HG03159 (cell line): ENCODE measurements around the gene PRR29.
A peak's percentile ranks its signal among the peaks of the same experiment; 100 is the strongest.
"Not testable (repeated sequence)": the region's sequence is repeated elsewhere in the genome, so short reads cannot be mapped to it uniquely, and the experiment has no call there.

Source experiments
- ATAC-seq: cut with Tn5 transposase; IDR thresholded peaks from one replicate; pipeline ENCODE4 v1.9.1; 2021; ENCODE audit warnings: mild to moderate bottlenecking, moderate library complexity; ENCODE audit not compliant: unreplicated experiment

Gene PRR29

DNA sequence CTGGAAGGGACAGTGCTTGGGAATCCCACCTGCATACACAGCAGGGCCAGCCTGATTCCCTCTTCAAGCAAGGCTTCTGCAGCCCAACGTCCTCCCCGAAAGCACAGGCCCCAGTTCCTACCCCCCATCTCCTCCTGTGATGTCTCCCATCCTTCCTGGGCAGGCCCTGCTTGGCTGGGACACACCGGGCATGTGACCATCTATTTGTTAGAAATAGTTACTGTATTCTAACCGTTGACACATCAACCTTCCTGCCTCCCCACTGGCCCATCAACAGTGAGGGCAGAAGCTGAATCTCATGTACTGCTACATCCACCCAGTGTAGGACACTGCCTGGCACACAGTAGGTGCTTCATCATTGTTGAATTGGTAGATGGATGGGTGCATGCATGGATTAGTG lies 10.7 kb downstream of the PRR29 start:
- no peak for ATAC-seq

DNA sequence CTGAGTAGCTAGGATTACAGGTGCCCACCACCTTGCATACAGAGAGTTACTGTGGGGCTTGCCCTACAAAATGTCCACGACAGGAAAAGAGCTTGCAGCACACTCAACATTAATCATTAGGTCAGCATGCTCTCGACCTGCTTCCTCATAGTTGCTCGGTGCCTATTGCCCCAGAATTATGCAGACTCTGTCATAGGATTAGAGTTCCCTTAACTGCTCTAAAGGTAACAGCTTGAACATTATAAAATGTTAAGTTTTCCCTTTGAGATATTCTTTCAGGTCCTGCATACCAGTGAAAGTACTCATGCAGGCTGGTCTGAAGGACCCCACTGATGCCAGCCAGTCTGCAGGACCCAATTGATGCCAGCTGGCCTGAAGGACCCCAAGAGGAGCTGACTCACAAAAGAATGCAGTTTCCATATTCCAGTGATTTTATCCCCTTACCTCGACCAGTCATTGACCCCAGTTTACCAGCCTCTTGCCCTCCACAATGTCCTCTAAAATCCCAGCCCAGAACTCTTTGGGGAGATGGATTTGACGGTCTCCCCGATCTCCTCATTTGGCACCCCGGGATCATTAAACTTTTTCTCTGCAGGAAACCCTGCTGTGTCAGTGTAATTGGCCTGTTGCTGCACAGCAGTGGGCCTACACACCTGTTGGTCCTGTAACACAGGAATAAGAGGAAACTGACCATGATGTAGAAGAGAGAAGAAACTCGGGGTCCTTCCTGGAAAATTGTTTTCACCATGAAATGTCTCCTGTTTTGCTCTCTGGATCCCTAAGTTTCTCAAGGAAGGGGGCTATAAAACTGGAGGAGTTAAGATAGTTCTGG lies 11.6 kb downstream of the PRR29 start:
- no peak for ATAC-seq

- ATAC-seq: no peak
These were observed 17.3 kb downstream of the PRR29 start for GRCh38 chr17:64015447-64015846.

- no peak for ATAC-seq
These were observed 18.2 kb downstream of the PRR29 start for GRCh38 chr17:64016231-64016784.

- ATAC-seq: no peak
These were observed 18.8 kb downstream of the PRR29 start for GRCh38 chr17:64016974-64017373.

DNA sequence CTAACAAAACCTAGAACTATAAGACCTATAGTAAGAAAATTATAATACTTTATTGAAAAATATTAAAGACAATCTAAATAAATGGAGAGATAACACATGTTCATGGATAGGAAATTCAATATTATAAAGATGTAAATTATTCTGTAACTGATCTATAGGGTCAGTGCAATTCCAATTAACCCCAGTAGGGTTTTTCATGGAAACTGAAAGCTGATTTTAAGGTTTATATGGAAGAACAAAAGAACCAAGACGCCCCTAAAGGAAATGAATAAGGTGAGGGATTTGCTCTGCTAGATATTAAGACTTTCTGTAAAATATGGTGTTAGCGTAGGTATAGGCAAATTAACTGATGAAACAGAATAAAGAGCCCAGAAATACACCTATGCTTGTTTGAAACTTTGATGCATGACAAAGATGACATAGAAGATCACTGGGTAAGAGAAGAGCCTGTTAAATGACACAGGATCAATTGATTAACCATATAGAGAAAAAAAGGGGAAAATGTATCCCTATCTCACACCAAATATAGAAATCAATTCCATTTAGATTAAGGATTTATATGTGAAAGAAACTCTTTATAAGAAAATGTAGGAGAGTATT lies 19.3 kb downstream of the PRR29 start:
- no peak for ATAC-seq

GRCh38 chr17:64019551-64019961 lies 21.4 kb downstream of the PRR29 start:
- ATAC-seq: not testable (repeated sequence)

- peak; percentile 65 for ATAC-seq
These were observed 22.1 kb downstream of the PRR29 start, which contains the start of gene ICAM2 for GRCh38 chr17:64020056-64020766. TSS of gene ICAM2 (minus strand) at chr17:64020633. CDS start at chr17:64006691, 13,942 bp downstream.

DNA sequence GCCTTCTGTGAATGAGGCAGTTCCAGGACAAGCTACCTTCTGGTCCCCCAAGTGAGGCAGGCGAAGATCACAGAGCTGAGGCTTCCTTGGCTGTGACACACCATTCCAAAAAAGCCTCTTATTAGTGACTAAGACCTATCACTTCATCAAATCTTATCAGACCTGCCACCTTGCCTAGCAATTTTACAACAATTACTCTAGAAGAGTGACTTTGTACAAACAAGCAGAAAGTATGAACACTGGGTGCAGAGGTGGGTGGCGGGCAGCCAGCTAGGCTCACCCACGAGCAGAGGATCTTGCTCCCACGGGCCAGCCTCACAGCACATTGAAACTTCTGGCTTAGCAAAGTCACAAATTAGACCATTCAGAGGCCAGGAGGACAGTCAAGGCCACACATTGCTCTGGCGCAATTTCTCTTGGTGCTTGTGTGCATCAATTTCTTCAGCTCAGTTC lies 24.5 kb downstream of the PRR29 start:
- ATAC-seq: no peak

DNA sequence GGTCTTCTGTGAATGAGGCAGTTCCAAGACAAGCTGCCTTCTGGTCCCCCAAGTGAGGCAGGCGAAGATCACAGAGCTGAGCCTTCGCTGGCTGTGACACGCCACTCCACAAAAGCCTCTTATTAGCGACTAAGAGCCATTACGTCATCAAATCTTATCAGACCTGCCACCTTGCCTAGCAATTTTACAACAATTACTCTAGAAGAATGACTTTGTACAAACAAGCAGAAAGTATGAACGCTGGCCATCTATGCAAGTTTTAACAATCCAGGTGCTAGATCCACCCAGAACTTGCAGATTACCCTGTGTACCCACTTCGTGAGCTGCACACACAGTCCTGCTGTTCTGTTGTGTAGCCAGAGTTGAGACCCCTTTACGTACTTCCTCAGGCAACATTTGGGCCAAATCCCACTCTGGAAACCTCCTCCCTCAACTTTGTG lies 26.1 kb downstream of the PRR29 start:
- ATAC-seq: no peak

DNA sequence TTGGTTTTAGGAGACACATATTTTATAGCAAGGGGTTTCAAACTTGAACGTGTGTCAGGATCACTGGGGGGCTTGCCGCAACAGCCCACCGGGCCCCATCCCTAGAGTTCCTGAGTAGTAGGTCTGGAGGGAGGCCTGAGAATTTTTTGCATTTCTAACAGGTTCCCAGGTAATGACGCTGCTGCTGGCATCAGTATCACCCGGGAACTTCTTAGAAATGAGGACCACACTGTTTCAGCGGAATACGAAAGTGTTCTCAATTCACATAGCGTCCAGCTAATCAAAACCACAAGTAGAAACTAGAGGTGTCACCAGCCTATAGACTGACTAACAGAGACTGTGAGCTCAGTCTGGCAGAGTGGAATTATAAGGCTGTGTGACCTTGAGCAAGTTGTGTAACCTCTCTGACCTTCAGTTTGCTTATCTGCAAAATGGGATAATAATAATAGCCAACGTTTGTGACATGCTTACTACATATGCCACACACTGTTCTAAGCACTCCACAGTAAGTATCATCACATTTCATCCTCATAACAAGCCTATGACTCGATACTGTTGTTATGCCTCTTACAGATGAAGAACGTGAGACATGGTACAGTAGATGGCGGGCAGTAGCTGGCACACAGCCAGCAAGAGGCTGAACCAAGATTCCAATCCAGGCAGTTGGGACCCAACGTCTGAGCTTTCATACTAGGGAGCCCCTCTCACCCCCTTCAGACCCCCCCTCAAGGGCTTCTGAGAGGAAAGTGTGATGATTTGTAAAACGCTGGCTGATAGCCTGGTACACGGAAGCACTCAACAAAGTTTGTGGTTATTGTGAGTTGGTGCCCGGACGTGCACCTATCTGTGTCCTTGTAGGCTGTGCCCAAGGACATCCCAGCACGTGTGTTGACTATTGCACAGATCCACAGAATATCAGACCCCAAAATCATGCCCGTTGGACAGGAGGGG lies 26.9 kb downstream of the PRR29 start:
- no peak for ATAC-seq

- ATAC-seq: peak; percentile 63
These were observed 27.7 kb downstream of the PRR29 start for GRCh38 chr17:64025732-64026294.

GRCh38 chr17:64028874-64029464 lies 30.8 kb downstream of the PRR29 start:
- no peak for ATAC-seq

- no peak for ATAC-seq
These were observed 33.9 kb downstream of the PRR29 start for GRCh38 chr17:64032081-64032480.

DNA sequence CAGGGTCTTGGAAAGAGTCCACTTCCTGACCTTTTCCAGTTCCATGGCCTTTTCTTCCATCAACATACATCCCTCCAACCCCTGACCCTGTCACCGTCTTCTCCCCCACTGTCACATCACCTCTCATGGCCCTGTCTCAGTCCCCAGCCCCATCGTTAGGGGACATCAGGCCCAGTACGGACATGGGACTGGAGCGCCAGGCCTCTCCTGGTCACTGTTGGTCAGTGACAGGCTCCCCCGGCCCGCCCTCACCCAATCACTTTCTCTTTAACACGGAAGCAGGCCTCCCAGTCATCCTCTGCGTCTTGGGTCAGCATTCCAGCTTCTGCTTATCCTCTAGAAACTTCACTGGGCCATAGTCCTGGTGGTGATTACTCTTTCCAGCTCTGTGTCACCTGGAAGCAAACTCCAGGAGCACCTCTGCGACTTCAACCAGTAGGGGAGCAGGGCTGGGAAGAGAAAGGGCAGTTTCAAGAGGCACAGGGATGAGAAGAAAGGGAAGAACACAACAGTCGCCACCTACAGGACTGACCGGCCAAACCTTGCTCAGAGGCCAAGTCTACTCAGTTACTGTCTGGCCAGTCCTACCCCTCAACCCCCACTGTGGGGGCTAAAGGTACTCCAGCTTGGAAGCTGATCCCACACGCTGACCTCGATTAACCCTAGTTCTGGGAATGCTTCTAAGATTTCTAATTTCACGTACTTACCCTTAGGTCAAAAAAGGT lies 38.2 kb downstream of the PRR29 start:
- no peak for ATAC-seq

- no peak for ATAC-seq
These were observed 39.0 kb downstream of the PRR29 start for GRCh38 chr17:64037180-64037579.

DNA sequence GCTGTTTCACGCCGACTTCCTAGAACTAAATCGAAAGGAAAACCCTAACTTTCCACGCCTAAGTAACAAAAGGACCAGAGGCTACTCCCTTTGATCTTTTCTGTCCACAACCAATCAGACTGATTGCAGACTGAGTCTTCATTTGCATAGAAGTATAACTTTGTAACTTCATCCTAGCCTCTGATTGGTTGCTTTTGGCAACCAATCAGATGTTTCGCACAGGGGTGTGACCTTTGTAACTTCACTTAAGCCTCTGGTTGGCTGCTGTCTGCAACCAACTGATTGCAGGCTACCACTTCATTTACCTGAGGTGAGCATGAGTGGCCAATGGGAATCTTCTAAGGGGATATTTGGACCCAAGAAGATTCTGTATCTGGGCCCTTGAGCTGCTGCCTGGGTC lies 39.7 kb downstream of the PRR29 start:
- ATAC-seq: no peak

DNA sequence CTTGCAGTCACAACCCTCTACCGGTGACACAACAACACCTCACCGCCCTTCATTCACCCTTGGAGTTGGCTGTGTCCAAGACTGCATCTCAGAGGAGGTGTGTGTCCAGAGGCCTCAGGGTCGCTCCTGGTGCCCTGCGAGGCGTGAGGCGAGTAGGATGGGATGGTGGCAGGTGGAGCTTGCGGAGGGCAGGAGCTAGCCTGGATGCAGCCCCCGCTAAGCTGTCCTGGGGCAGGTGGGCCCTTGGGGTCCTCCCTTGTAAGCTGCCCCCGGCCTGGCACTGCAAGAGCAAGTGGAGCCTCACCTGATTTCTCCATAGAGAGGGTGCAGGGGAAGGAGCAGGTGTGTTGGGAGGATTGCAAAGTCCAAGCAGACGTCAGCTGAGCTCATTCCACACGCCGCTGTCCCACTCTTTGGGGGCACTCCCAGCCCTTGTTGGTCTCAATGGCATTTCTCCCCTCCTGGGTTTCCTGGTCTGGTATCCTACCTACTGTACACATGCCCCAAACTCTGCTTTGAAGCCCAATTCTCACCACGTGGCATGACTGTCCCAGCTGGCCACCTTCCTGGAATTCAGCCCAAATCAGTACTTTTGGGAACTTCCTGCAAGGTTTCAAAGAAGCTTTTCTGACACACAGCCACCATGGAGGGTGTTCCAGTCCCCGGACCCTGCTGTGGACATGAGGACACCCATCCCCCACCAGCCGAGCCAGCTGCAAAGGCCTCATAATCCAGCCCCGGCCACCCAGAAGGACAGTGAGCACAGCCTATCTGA lies 40.4 kb downstream of the PRR29 start:
- ATAC-seq: no peak
